NCI-H2227 (cell line): Measurements from ENCODE around the gene ARHGEF4.
A peak's percentile ranks its signal among the peaks of the same experiment; 100 is the strongest.

Source experiments
- DNase-seq: peaks from one replicate; lab custom pipeline; 2025; ENCODE audit not compliant: unreplicated experiment; lab: John Stamatoyannopoulos, UW

The ARHGEF4 gene

GRCh38 chr2:130819608-130820278 lies 17.0 kb upstream of the ARHGEF4 start:
- peak; percentile 73 for DNase-seq

DNA sequence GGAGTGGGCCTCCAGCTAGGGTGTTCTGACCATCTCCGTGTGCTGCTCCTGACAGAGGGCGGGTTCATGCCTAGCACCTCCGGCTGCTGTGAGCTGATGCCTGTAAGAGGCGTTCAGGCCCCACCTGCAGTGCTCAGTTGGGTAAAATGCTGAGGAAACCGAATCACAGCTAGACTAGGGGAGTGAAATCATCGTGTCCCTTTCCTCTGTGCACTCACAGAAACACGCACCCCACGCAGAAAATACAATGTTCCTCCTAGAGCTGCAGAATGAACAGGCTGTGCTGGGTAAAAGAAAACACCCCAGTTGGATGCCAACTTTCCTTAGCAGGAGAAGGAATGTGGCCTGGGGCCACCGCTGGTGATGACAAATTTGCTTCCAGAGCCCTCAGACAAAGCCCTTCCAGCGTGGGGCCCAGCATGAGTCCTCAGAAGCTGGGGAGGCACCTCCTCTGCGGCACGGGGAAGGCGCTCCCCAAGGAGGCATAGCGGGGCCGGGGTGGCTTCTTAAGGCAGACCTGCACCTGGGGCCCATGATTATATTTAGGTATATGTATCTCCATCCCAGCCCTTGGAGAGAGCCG lies 16.3 kb upstream of the ARHGEF4 start:
- DNase-seq = no peak

GRCh38 chr2:130821867-130822266 lies 14.8 kb upstream of the ARHGEF4 start:
- no peak for DNase-seq

DNA sequence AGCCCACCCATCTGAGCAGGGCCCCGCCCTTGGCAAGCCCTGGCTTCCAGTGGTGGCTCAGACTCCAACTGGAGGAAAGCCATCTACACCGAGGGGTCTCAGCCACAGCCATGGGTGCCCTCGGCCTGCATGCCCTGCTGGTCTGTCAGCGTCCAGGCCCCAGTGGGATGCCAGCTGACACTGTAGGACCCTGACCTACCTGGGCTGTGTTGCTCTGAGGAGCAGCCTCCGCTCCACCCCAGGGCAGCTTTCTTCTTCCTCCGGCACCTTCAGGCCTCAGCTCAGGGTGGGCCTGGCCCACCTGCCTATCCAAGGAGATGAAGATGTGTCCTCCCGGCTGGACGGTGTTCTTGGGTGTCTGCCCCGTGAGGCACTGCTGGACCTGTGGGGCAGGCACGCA lies 13.9 kb upstream of the ARHGEF4 start:
- DNase-seq = no peak

DNA sequence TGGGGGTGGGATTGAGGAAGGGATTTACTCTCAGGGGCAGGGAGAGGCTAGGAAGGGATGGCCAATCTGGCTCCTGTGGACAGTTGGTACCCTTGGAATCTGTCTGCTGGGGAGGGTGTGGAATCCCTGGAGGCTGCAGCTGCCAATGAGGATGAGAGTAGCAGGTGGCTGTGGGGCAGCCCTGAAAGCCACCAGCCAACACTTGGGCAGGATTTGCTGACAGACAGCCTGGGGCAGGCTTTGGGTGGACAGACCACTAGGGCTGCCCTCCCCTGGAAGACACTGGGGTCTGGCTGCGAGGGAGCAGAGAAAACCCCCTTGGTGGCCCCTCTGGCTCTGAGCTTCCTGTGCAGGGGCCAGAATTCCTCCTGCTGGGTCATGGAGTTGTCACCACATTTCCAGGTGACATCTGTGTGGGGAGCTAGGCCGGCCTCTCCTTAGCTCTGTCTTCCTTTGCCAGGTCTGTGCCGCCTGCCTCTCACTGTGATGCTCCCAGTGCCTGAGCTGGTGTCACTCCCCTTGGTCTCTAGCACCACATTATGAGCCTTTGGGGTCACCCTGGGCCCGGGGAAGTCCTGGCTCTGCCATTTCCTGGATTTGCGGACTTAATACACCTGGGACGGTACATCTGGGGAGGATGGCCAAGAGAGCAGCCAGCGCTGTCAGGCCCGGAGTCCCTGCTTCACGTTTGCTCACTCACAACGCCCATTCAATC lies 13.4 kb upstream of the ARHGEF4 start:
- DNase-seq = no peak

DNA sequence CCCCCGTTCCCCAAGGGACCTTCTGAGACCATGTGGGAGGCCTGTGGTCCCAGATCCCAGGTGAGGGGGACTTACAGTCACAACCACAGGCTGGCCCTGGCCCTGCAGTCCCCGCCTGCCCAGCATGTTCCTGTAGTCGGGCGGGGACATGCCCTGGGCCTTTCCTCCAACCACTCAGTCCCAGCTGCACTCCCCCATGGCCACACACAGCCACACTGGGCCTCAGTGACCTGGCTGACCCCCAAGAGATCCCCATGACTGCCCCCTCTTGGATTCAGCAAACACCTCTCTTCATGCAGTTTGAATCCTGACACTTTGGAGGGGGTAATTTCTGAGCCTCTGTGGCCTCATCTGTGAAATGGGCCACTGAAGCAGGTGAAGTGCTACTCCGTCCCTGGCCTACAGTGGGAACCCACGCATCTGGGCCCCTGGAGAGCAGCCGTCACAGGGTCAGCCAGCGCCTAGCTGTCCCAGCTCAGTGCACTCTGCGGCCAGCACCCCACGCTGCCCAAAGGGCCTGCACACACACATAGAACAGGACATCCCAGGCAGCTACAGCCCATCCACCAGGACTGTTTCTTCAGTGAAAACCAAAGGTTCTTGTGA lies 12.7 kb upstream of the ARHGEF4 start:
- DNase-seq = no peak

GRCh38 chr2:130824492-130825061 lies 12.1 kb upstream of the ARHGEF4 start:
- peak; percentile 85 for DNase-seq

DNA sequence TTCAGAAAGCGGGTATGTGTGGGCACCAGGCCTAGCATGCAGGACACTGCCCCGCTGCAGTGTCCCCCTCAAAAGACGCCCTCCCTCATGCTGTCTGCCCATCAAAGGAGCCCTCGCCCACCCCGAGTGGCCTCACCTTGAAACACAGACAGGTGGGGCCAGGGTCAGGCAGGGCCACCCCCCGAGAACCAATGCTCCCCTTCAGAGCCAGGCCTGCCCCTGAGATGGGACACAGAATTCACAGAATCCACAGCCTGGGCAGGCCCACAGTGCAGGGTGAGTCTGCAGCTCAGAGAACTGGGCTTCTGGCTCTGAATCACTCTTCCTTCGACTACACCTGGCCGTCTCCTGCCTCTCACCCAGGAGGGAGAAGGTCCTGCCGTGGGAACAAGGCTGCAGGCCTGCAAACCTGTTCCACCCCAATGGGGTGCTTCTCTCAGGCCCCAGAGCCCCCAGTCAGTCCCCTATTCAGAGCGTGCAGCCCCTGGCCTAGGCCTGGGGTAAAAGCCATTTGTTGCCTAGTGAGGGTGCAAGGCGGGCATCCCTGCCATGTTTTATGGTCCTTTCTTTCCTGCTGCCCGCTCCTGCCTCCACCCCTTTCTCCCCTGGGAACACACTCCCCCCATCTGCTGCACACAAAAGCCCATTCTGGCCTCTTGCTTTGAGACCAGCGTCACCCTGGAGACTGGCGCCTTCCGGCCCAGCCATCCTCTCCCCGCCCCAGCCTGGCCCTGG lies 11.3 kb upstream of the ARHGEF4 start:
- no peak for DNase-seq

DNA sequence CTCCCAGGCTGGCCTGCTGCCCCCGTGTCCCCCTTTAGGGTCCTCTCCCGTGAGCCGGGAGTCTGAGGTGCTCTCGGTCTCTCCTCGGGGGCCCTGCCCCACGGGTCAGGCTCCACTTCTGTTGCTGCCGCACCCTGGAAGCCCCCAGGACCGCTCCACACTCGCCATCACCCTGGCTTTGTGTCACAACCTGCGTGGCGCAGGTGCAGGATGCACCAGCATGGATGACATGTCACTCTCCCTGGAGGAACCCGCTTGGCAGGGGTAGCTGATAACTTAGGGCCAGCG lies 10.8 kb upstream of the ARHGEF4 start:
- no peak for DNase-seq

DNA sequence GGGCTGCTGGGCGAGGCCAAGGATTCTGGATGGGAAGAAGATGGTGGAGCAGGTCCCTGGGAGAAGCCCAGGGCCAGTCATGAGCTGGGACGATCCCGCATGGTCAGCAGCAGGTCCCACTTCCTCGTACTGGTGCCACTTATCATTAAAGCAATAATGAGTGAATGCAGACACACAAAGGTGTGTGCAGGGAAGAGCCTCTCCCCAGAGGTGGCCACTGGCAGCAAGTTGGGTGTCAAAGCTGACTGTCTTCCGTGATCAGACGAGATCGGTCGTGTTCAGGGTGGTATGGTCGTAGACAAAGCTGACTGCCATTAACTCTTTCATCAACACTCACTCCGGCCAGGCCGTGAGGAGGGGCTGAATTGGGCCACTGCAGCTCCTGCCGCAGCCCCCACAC lies 10.3 kb upstream of the ARHGEF4 start:
- no peak for DNase-seq

DNA sequence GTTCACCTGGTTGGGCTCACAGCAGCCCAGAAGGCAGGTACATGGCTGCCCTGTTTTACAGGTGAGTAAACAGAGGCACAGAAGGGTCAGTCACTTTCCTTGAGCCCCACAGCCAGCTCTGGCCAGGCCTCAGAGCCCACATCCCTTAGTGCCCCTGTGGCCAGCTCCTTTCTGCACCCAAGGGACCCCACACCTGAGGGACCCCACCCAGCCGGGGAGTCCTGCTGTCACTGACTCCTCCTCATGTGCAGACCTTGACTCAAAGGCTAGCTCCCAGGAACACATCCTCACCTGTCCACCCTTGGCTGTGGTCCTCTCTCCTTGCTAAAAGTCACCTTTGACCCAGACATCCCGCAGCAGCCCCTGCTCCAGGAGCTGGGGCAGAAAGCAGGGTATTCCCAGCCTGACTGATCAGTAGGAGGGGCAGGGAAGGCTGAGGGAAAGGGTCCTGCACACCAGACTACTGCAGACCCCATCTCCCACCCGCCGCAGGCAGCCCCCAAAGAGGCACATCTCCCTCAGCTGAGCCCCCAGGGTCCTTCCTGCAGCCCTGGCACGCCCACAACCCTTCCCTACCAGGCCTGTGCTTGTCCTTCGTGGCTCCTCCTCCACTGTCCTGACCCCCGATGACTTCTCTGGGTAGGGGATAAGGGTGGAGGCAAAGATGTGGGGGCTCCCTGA lies 9.8 kb upstream of the ARHGEF4 start:
- DNase-seq = no peak

GRCh38 chr2:130827502-130828251 lies 9.0 kb upstream of the ARHGEF4 start:
- DNase-seq = no peak

DNA sequence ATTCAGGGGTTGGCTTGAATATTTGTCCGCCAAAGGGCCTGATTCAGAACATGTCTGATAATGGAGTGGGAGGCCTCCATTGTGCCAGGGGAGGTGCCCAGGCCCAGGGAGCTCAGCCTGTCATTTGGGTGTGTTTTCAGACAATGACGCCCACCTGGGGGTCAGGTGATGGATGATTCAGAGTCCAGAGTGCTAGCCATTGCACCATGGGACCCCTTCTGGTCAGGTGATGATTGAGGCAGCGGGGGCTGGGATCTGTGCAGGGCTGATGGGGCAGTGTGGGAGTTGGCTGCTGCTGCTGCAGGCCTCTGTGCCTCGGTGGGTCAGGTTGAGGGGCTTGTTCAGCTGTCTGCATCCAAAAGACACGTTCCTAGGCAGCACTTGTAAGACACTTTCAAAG lies 8.3 kb upstream of the ARHGEF4 start:
- DNase-seq = no peak

DNA sequence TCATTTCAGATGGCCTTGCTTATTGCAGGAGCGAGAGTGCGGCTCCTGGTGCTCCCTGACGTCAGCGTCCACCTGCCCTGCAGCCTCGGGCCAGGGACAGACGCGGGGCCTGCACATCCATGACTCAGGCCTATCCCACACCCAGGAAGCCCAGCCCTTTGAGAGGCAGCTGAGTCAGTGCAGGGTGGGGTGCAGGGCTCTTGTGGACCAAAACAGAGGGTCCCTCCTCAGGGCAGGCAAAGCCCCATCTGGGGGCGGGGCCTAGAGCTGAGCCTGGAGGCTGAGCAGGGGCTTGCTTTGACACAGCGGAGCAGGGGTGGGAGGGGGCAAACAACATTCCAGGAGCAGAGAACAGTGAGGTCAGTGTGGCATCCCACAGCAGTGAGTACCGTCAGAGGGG lies 7.7 kb upstream of the ARHGEF4 start:
- no peak for DNase-seq

GRCh38 chr2:130830538-130830937 lies 6.2 kb upstream of the ARHGEF4 start:
- DNase-seq = no peak

DNA sequence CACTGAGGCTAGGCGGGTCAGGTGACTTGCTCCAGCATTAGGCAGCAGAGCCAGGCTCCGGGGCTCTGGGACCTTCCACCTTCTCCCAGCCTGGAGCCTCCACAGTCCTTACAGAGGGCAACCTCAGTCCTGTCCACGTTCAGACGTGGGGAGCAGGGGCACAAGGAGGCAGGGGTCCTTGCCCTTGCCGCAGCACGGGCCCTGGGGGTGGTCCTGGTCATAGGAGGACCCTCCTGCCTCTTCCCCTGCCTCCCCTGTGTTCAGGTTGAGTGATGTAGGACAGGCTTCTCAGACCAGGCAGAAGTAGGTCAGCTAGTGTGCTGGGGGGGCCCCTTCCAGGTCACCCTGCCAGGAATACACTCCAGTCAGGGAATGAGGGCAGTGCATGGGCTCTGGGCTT lies 5.4 kb upstream of the ARHGEF4 start:
- DNase-seq = no peak

- DNase-seq = no peak
These were observed 4.3 kb upstream of the ARHGEF4 start for GRCh38 chr2:130832296-130832940.

GRCh38 chr2:130834091-130834930 lies 2.4 kb upstream of the ARHGEF4 start:
- no peak for DNase-seq
